ENCODE measurements around the gene C2orf92. TPM values are rescaled to one million over a fixed set of nuclear protein-coding genes. Genes with fewer than 3 reads are reported as not detected.
A peak's percentile ranks its signal among the peaks of the same experiment; 100 is the strongest.

The C2orf92 gene
- total and polyA plus RNA-seq, 8 donors: 7.6 to 30.9 (median 25.5) TPM

GRCh38 chr2:97739893-97740245 is 70.4 kb downstream of the C2orf92 start:
- ATAC-seq: no peak
- peak in 1 of 4 donors; percentile 25 for DNase-seq
- no peak for TF ChIP-seq CTCF (IDR thresholded peaks at IDR 0.05)
- intact Hi-C loops (cut with DNase I): no loop called here
- H3K36me3 ChIP-seq: peaks cover 0 to 9% of the 10 kb centered on the region in 2 donors
- no peaks in the 10 kb centered on the region for H3K4me1 ChIP-seq
- H3K4me3 ChIP-seq: no peak overlapping the region
- H3K9me3 ChIP-seq: no peaks in the 10 kb centered on the region
- no peak overlapping the region for H3K27ac ChIP-seq
- H3K27me3 ChIP-seq: peaks cover 0 to 6% of the 10 kb centered on the region in 2 donors

GRCh38 chr2:97740590-97741182 is 71.2 kb downstream of the C2orf92 start:
- Histone ChIP-seq H3K27me3 (peaks cover 0 to 6% of the 10 kb centered on the region in 2 donors), H3K36me3 (peaks cover 0 to 9% of the 10 kb centered on the region in 2 donors), H3K4me1 (no peaks in the 10 kb centered on the region), H3K27ac (no peak overlapping the region), H3K4me3 (no peak overlapping the region), H3K9me3 (no peaks in the 10 kb centered on the region)
- ATAC-seq (peak; percentile 93), DNase-seq (peak in 2 of 4 donors; percentile 33 to 36)
- peak; percentile 69 to 80 for TF ChIP-seq CTCF (IDR thresholded peaks at IDR 0.05)
- intact Hi-C loops (cut with DNase I): no loop called here

GRCh38 chr2:97741251-97741650 is 71.7 kb downstream of the C2orf92 start:
- no peak overlapping the region for H3K27ac ChIP-seq
- no peaks in the 10 kb centered on the region for H3K4me1 ChIP-seq
- DNase-seq (peak in 1 of 4 donors; percentile 30), ATAC-seq (no peak)
- peaks cover 0 to 6% of the 10 kb centered on the region in 2 donors for H3K27me3 ChIP-seq
- intact Hi-C loops (cut with DNase I): no loop called here
- H3K4me3 ChIP-seq: no peak overlapping the region
- peaks cover 0 to 9% of the 10 kb centered on the region in 2 donors for H3K36me3 ChIP-seq
- no peaks in the 10 kb centered on the region for H3K9me3 ChIP-seq
- TF ChIP-seq CTCF (IDR thresholded peaks at IDR 0.05): no peak

GRCh38 chr2:97741686-97742085 is 72.2 kb downstream of the C2orf92 start:
- peak in 1 of 4 donors; percentile 4 for DNase-seq
- Histone ChIP-seq H3K9me3 (no peaks in the 10 kb centered on the region), H3K4me3 (no peak overlapping the region), H3K27ac (no peak overlapping the region), H3K36me3 (peaks cover 0 to 9% of the 10 kb centered on the region in 2 donors), H3K27me3 (peaks cover 0 to 6% of the 10 kb centered on the region in 2 donors), H3K4me1 (no peaks in the 10 kb centered on the region)
- intact Hi-C loops (cut with DNase I): no loop called here
- no peak for ATAC-seq
- TF ChIP-seq CTCF (IDR thresholded peaks at IDR 0.05): no peak

- Histone ChIP-seq H3K9me3 (no peaks in the 10 kb centered on the region), H3K27me3 (peaks cover 0 to 6% of the 10 kb centered on the region in 2 donors), H3K4me1 (no peaks in the 10 kb centered on the region), H3K36me3 (peaks cover 0 to 9% of the 10 kb centered on the region in 2 donors), H3K4me3 (no peak overlapping the region), H3K27ac (no peak overlapping the region)
- intact Hi-C loops (cut with DNase I): no loop called here
- no peak for ATAC-seq
- TF ChIP-seq CTCF (IDR thresholded peaks at IDR 0.05): no peak
- peak in 1 of 4 donors; percentile 24 for DNase-seq
These were observed 72.9 kb downstream of the C2orf92 start for GRCh38 chr2:97742381-97742847.
